ENCODE results near the gene ZBTB38. TPM values are rescaled to one million over a fixed set of nuclear protein-coding genes. Genes with fewer than 3 reads are reported as not detected.

ZBTB38 gene
- total and polyA plus RNA-seq, 2 of the 13 experiments (the other 11 are each of a cell fraction or from before 2014, with no cell fraction given): 26.8 to 51.7 TPM

DNA sequence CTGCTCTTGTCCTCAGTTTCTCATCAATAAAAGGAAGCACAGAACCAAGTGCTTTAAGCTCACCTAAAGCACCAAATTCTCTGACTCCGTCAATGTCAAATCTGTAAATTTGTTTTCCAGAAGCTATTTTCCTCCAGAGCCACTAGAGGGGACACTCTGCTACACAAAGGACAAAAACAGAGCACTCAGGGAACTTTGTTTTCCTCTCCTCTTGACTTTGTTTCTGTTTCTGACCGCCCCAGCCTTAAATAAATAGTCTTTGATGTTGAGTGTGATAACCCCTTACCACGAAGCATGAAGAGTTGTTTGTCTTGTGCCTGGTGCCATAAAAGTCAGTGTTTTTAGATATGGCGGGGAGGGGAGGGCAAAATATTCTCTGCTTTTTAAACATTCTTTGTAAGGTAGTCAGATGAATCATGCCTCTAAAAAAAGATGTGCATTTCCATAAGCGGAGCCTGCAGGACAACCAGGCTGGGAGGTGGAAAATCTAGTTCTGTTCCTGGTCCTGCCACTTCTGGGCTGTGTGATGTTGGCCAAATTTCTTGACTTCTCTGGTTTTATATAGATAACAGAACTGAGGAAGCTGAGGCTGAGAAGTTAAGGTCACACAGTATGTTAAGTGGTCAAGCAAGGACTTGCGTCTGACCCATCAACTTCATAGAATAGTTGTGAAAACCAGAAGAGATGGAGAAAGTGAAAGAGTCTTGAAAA, 7.3 kb upstream of the ZBTB38 start (continued):
- TF ChIP-seq ZNF296 (CRISPR knock-in tag; conservative IDR thresholded peaks at IDR 0.05): no peak
- no peak for TF ChIP-seq ZNF121 (CRISPR knock-in tag; IDR thresholded peaks at IDR 0.05)
- TF ChIP-seq ZNF546 (CRISPR knock-in tag; conservative IDR thresholded peaks at IDR 0.05): no peak
- TF ChIP-seq ZNF331 (CRISPR knock-in tag; IDR thresholded peaks at IDR 0.05): peak; percentile 32; the same call in 1 of the 2 replicates
- TF ChIP-seq MYPOP (CRISPR knock-in tag; IDR thresholded peaks at IDR 0.05): peak; percentile 69; the same call in 1 of the 2 replicates
- TF ChIP-seq ZNF414 (CRISPR knock-in tag; IDR thresholded peaks at IDR 0.05): no peak
- TF ChIP-seq, protein P1, sequence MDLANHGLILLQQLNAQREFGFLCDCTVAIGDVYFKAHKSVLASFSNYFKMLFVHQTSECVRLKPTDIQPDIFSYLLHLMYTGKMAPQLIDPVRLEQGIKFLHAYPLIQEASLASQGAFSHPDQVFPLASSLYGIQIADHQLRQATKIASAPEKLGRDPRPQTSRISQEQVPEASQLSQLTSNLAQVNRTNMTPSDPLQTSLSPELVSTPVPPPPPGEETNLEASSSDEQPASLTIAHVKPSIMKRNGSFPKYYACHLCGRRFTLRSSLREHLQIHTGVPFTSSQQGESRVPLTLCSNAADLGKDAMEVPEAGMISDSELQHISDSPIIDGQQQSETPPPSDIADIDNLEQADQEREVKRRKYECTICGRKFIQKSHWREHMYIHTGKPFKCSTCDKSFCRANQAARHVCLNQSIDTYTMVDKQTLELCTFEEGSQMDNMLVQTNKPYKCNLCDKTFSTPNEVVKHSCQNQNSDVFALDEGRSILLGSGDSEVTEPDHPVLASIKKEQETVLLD (CRISPR knock-in tag; IDR thresholded peaks at IDR 0.05; ENCODE audit: low read depth): no peak
- TF ChIP-seq ZC3H13 (CRISPR knock-in tag; IDR thresholded peaks at IDR 0.05): no peak
- no peak for TF ChIP-seq ATRX (CRISPR knock-in tag; IDR thresholded peaks at IDR 0.05; ENCODE audit: borderline replicate concordance)
- no peak for TF ChIP-seq ZNF34 (CRISPR knock-in tag; IDR thresholded peaks at IDR 0.05; ENCODE audit: borderline replicate concordance)
- TF ChIP-seq SRSF1 (optimal IDR thresholded peaks at IDR 0.05; ENCODE audit: low read depth, low read length): no peak
- no peak; the same call in 1 of the 2 replicates for TF ChIP-seq FOXK2 (IDR thresholded peaks at IDR 0.05)
- TF ChIP-seq, protein P2, sequence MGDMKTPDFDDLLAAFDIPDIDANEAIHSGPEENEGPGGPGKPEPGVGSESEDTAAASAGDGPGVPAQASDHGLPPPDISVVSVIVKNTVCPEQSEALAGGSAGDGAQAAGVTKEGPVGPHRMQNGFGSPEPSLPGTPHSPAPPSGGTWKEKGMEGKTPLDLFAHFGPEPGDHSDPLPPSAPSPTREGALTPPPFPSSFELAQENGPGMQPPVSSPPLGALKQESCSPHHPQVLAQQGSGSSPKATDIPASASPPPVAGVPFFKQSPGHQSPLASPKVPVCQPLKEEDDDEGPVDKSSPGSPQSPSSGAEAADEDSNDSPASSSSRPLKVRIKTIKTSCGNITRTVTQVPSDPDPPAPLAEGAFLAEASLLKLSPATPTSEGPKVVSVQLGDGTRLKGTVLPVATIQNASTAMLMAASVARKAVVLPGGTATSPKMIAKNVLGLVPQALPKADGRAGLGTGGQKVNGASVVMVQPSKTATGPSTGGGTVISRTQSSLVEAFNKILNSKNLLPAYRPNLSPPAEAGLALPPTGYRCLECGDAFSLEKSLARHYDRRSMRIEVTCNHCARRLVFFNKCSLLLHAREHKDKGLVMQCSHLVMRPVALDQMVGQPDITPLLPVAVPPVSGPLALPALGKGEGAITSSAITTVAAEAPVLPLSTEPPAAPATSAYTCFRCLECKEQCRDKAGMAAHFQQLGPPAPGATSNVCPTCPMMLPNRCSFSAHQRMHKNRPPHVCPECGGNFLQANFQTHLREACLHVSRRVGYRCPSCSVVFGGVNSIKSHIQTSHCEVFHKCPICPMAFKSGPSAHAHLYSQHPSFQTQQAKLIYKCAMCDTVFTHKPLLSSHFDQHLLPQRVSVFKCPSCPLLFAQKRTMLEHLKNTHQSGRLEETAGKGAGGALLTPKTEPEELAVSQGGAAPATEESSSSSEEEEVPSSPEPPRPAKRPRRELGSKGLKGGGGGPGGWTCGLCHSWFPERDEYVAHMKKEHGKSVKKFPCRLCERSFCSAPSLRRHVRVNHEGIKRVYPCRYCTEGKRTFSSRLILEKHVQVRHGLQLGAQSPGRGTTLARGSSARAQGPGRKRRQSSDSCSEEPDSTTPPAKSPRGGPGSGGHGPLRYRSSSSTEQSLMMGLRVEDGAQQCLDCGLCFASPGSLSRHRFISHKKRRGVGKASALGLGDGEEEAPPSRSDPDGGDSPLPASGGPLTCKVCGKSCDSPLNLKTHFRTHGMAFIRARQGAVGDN (CRISPR knock-in tag; IDR thresholded peaks at IDR 0.05): no peak
- peak; percentile 49 for TF ChIP-seq TBL1XR1 (IDR thresholded peaks at IDR 0.05; ENCODE audit: borderline replicate concordance, low read length, partially characterized antibody)
- peak; percentile 81; the same call in 1 of the 2 replicates for TF ChIP-seq ZFP36L1 (CRISPR knock-in tag; IDR thresholded peaks at IDR 0.05)
- TF ChIP-seq, protein P3, sequence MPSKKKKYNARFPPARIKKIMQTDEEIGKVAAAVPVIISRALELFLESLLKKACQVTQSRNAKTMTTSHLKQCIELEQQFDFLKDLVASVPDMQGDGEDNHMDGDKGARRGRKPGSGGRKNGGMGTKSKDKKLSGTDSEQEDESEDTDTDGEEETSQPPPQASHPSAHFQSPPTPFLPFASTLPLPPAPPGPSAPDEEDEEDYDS (CRISPR knock-in tag; IDR thresholded peaks at IDR 0.05): peak; percentile 28; the same call in 1 of the 2 replicates
- TF ChIP-seq ZNF577 (CRISPR knock-in tag; IDR thresholded peaks at IDR 0.05; ENCODE audit: borderline replicate concordance, low read depth): no peak
- TF ChIP-seq REL (CRISPR knock-in tag; conservative IDR thresholded peaks at IDR 0.05): no peak
- TF ChIP-seq EED (CRISPR knock-in tag; IDR thresholded peaks at IDR 0.05): no peak
- TF ChIP-seq ZUFSP (CRISPR knock-in tag; IDR thresholded peaks at IDR 0.05; ENCODE audit: borderline replicate concordance): no peak

Data from HepG2 (cell line).